Ascending aorta (tissue), 2 donors: Measurements from ENCODE around the gene LAMA4. TPM values are rescaled to one million over a fixed set of nuclear protein-coding genes. Genes with fewer than 3 reads are reported as not detected.
A peak's percentile ranks its signal among the peaks of the same experiment; 100 is the strongest.

ENCODE experiments used
- DNase-seq, 2 donors: peaks; one replicate each; pipeline ENCODE4 v3.0.0-alpha.2; 2019; ENCODE audit warnings: low spot score in 2 of 2
- H3K27ac ChIP-seq, 2 donors: fragments of 200-600 bp; sonication (generic); one replicate each; pipeline ENCODE4 v1.5.1; 2016 to 2017; ENCODE audit warnings: mild to moderate bottlenecking in 1 of 2
- H3K27me3 ChIP-seq: fragments of 200-600 bp; sonication (generic); one replicate; pipeline ENCODE4 v1.5.1; 2017
- H3K36me3 ChIP-seq, 2 donors: fragments of 200-600 bp; sonication (generic); one replicate each; pipeline ENCODE4 v1.5.1; 2016
- H3K4me1 ChIP-seq, 2 donors: fragments of 200-600 bp; sonication (generic); one replicate each; pipeline ENCODE4 v1.5.1; 2016 to 2017; ENCODE audit warnings: mild to moderate bottlenecking in 1 of 2
- H3K4me3 ChIP-seq, 2 donors: fragments of 200-600 bp; sonication (generic); one replicate each; pipeline ENCODE4 v1.5.1; 2016 to 2017; ENCODE audit warnings: mild to moderate bottlenecking in 1 of 2
- H3K9me3 ChIP-seq, 2 donors: fragments of 200-600 bp; sonication (generic); one replicate each; pipeline ENCODE4 v1.5.1; 2016
- CTCF ChIP-seq, 3 experiments: fragments of 200-600 bp in 2 of 3; fragments of 450-650 bp in 1 of 3; sonication (generic) in 2 of 3; IDR thresholded peaks; one replicate each; pipeline ENCODE4 v1.5.1; 2016 to 2019; ENCODE audit warnings: antibody characterized with exemption in 3 of 3, mild to moderate bottlenecking in 1 of 3, moderate library complexity in 1 of 3
- intact Hi-C: fragments of 100-400 bp; cut with DNase I; formaldehyde crosslinking; loops from one replicate; pipeline ENCODE4 v1.15.1; 2023
- total RNA-seq: library from RNA; depleted of rRNA; stranded (reverse); fragments of >200 nt; gene quantifications from one replicate; pipeline ENCODE4 v1.1.0, GENCODE V29; 2016

LAMA4 gene
- 49.0 TPM for total RNA-seq

- Histone ChIP-seq H3K9me3 (no peaks in the 10 kb centered on the region), H3K27ac (peak within 1 kb of the TSS; percentile 63 to 75), H3K4me1 (peaks cover 0 to 4% of the 10 kb centered on the region in 2 donors), H3K36me3 (no peaks in the 10 kb centered on the region), H3K27me3 (no peaks in the 10 kb centered on the region), H3K4me3 (peak within 1 kb of the TSS; percentile 71 to 80)
- intact Hi-C loops: loop anchor here (5.0 kb wide), 1 partner anchor 72 kb away; no protein-coding TSS in a partner anchor
- TF ChIP-seq CTCF (IDR thresholded peaks at IDR 0.05): no peak
- DNase-seq: peak in 1 of 2 donors; percentile 66
These were observed at the start of gene LAMA4 for GRCh38 chr6:112253841-112254816. Gene LAMA4 (minus strand): TSS chr6:112254567. CDS start chr6:112254150, 417 bp downstream.

- no peak for DNase-seq
- Histone ChIP-seq H3K4me1 (peaks cover 2 to 9% of the 10 kb centered on the region in 2 donors), H3K9me3 (no peaks in the 10 kb centered on the region), H3K4me3 (no peak overlapping the region), H3K36me3 (no peaks in the 10 kb centered on the region), H3K27ac (no peak overlapping the region), H3K27me3 (no peaks in the 10 kb centered on the region)
- intact Hi-C loops: no loop called here
- TF ChIP-seq CTCF (IDR thresholded peaks at IDR 0.05): no peak
These were observed 47.9 kb upstream of the LAMA4 start for GRCh38 chr6:112302142-112302705.

GRCh38 chr6:112300896-112301295, 46.5 kb upstream of the LAMA4 start:
- no peak overlapping the region for H3K27ac ChIP-seq
- TF ChIP-seq CTCF (IDR thresholded peaks at IDR 0.05): no peak

GRCh38 chr6:112298816-112299281, 44.5 kb upstream of the LAMA4 start:
- Histone ChIP-seq H3K4me1 (peaks cover 2 to 9% of the 10 kb centered on the region in 2 donors), H3K36me3 (no peaks in the 10 kb centered on the region), H3K9me3 (no peaks in the 10 kb centered on the region), H3K4me3 (no peak overlapping the region), H3K27me3 (no peaks in the 10 kb centered on the region), H3K27ac (peak overlapping the region; percentile 63 to 72)
- intact Hi-C loops: no loop called here
- no peak for DNase-seq
- no peak for TF ChIP-seq CTCF (IDR thresholded peaks at IDR 0.05)

More at GRCh38 chr6:112300896-112301295, 46.5 kb upstream of the LAMA4 start:
- Histone ChIP-seq H3K4me3 (no peak overlapping the region), H3K36me3 (no peaks in the 10 kb centered on the region), H3K9me3 (no peaks in the 10 kb centered on the region), H3K4me1 (peaks cover 2 to 9% of the 10 kb centered on the region in 2 donors), H3K27me3 (no peaks in the 10 kb centered on the region)
- intact Hi-C loops: no loop called here
- no peak for DNase-seq

GRCh38 chr6:112298021-112298745, 43.8 kb upstream of the LAMA4 start:
- intact Hi-C loops: no loop called here
- no peaks in the 10 kb centered on the region for H3K36me3 ChIP-seq
- H3K4me3 ChIP-seq: no peak overlapping the region
- TF ChIP-seq CTCF (IDR thresholded peaks at IDR 0.05): no peak
- peaks cover 2 to 9% of the 10 kb centered on the region in 2 donors for H3K4me1 ChIP-seq
- H3K27ac ChIP-seq: peak overlapping the region; percentile 63 to 72
- DNase-seq: no peak
- H3K9me3 ChIP-seq: no peaks in the 10 kb centered on the region
- no peaks in the 10 kb centered on the region for H3K27me3 ChIP-seq
